ENCODE measurements around the gene PLEKHA5.

GRCh38 chr12:19322376-19322775 lies 192.8 kb downstream of the PLEKHA5 start:
- TF ChIP-seq, protein P1, sequence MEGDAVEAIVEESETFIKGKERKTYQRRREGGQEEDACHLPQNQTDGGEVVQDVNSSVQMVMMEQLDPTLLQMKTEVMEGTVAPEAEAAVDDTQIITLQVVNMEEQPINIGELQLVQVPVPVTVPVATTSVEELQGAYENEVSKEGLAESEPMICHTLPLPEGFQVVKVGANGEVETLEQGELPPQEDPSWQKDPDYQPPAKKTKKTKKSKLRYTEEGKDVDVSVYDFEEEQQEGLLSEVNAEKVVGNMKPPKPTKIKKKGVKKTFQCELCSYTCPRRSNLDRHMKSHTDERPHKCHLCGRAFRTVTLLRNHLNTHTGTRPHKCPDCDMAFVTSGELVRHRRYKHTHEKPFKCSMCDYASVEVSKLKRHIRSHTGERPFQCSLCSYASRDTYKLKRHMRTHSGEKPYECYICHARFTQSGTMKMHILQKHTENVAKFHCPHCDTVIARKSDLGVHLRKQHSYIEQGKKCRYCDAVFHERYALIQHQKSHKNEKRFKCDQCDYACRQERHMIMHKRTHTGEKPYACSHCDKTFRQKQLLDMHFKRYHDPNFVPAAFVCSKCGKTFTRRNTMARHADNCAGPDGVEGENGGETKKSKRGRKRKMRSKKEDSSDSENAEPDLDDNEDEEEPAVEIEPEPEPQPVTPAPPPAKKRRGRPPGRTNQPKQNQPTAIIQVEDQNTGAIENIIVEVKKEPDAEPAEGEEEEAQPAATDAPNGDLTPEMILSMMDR (IDR thresholded peaks at IDR 0.05; ENCODE audit: low read length): no peak
- no peak for TF ChIP-seq EZH2 (IDR thresholded peaks at IDR 0.05; ENCODE audit: borderline replicate concordance, low read length)

Data from OCI-LY1 (cell line).